Measurements from ENCODE around the gene YPEL5. TPM values are rescaled to one million over a fixed set of nuclear protein-coding genes. Genes with fewer than 3 reads are reported as not detected.
A peak's percentile ranks its signal among the peaks of the same experiment; 100 is the strongest.

YPEL5 gene
- polyA plus RNA-seq, 1 donor from 2014 or later = 194 TPM

DNA sequence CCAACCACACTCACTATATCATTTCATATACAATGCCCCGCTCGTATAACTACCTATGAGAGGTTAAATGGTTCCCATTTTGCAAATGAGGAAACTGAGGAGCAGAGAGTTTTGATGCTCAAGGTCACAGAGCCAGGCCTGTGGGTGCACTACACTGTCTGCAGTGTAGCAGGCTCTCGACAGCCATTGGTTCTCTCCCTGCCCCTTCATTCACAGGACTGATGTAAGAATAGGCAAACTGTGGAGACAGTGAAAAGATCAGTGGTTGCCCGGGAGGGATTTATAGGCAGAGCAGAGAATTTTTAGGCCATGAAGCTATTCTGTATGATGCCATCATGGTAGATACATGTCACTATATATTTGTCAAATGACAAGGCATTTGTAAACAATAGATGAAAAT is 45.5 kb downstream of the YPEL5 start:
- H3K36me3 Mint-ChIP-seq = peaks cover 5% of the 10 kb centered on the region
- no peak overlapping the region for H3K4me3 Mint-ChIP-seq
- peaks cover 11 to 14% (median 11%) of the 10 kb centered on the region in 3 donors for H3K4me1 Mint-ChIP-seq
- peaks cover 0 to 4% (median 0%) of the 10 kb centered on the region in 3 donors for H3K9me3 Mint-ChIP-seq
- no peaks in the 10 kb centered on the region for H3K27me3 Mint-ChIP-seq
- H3K27ac Mint-ChIP-seq = peak overlapping the region in 1 of 3 donors; percentile 6

DNA sequence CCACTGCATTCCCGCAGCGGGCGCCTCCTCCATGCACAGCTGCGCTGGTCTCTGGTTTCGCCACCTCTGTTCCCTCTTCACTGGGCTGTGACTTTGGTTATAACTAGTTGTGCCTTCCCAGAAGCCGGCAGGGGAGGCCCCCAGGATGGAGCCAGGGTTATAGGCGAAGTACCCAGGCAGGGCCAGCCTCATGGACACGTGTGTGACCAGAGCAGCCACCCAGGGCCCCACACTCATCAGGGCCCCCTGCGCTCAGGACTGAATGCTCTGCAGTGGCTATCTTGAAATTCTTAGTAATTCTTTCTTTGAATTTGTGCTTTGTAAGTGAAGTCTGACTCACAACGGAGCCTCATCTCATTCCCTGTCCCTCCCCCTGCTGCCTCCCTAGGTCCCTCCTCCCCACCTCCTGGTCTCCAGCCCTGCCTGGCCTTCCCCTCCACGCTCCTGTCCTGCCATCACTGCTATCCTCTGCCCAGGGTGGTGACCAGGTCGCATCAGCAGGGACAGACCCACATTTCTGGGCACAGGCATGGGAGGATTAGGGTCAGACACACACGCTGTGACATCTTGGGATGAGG is 46.4 kb downstream of the YPEL5 start:
- peaks cover 0 to 4% (median 0%) of the 10 kb centered on the region in 3 donors for H3K9me3 Mint-ChIP-seq

DNA sequence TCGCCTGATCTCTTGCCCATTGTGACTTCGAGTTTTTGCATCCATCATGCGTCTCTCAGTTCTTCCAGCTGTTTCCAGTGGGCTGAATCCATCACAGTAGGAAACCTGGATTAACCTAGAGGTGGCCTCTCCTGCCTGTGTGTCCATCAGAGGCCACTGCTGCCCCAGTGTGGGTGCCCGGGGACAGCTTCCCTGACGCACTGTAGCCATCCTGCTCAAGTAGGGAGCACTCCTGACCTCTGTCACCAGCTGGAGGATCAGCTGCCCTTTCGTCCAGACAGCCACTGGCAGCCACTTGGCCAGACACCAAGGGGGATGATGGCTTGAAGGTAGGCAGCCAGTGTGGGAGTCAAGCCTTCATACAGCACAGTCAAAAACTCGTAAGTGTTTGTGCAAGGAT is 47.6 kb downstream of the YPEL5 start:
- Mint-ChIP-seq H3K4me3 (peak overlapping the region in 1 of 4 donors; percentile 1), H3K9me3 (peaks cover 0 to 1% (median 0%) of the 10 kb centered on the region in 3 donors), H3K4me1 (peaks cover under 1 to 2% (median 2%) of the 10 kb centered on the region in 3 donors), H3K27me3 (no peaks in the 10 kb centered on the region), H3K27ac (no peak overlapping the region), H3K36me3 (no peaks in the 10 kb centered on the region)

More for the DNA sequence above, 46.4 kb downstream of the YPEL5 start:
- H3K27me3 Mint-ChIP-seq = no peaks in the 10 kb centered on the region
- H3K4me3 Mint-ChIP-seq = peak overlapping the region in 1 of 4 donors; percentile 33
- H3K27ac Mint-ChIP-seq = no peak overlapping the region
- peaks cover 7 to 10% (median 7%) of the 10 kb centered on the region in 3 donors for H3K4me1 Mint-ChIP-seq
- H3K36me3 Mint-ChIP-seq = peaks cover 5% of the 10 kb centered on the region

DNA sequence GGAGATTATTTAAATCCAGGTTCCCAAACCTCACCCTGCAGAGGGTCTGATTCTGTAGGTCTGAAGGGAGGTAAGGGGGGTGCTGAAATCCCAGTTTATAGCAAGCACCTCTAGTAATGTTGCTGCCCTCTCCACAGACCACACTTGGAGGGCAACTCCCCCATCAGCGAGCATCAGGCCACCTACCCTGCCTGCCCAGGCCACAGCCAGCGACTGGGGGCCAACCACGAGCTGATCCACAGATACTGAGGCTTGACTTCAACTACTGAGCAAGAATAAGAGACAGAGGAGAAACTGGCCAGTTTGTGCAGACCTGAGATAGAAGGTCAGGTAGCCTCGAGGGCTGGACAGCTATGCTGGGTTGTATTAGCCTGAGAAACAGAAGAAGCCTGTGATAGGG is 48.2 kb downstream of the YPEL5 start:
- H3K4me3 Mint-ChIP-seq = no peak overlapping the region
- no peaks in the 10 kb centered on the region for H3K9me3 Mint-ChIP-seq
- no peaks in the 10 kb centered on the region for H3K27me3 Mint-ChIP-seq
- peaks cover 0 to 2% (median 2%) of the 10 kb centered on the region in 3 donors for H3K4me1 Mint-ChIP-seq
- H3K27ac Mint-ChIP-seq = no peak overlapping the region
- H3K36me3 Mint-ChIP-seq = no peaks in the 10 kb centered on the region

DNA sequence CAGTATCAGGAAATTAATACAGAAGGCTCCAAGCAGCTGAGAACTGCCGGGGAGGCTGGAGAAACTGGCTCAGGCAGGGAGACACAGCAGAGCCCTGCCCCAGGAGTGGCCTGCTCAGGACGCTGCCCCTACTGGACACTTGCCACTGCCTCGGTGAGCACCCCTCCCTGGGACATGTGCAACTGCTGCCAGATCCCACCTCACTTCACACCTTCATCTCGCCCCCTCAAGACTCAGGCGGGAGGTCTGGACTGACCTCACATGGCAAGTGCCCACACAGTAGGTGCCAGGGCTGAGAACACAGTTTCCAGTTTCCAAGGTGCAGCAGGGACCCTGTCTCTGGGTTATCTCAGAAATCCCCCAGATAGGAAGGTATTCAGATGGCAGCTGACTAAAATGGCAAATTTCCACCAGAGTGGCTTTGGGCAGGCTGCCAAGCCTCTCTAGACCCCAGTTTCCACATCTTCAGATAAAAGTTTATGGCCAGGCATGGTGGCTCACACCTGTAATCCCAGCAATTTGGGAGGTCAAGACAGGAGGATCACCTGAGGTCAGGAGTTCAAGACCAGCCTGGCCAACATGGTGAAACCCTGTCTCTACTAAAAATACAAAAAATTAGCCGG is 50.9 kb downstream of the YPEL5 start:
- Mint-ChIP-seq H3K4me3 (no peak overlapping the region), H3K4me1 (peaks cover 0 to 5% (median 2%) of the 10 kb centered on the region in 3 donors), H3K9me3 (no peaks in the 10 kb centered on the region), H3K27ac (no peak overlapping the region), H3K36me3 (no peaks in the 10 kb centered on the region), H3K27me3 (peaks cover under 1% of the 10 kb centered on the region)

DNA sequence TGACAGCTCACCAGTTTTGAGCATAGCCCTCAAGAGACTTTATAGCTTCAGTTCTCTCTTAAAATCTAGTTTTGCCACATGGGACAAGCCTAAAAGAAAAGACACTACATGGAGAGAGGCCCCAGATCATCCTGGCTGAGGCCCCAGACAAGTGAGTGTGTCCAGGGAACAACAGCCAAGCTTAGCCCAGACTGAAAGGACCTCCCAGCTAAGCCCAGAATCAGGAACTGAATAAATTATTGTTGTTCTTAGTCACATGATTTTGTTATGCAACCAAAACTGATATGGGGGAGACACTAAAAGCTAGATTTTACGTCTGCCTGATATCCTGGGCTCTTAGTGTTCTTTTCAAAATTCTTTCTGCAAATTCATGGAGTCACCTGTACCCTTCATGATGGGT is 55.2 kb downstream of the YPEL5 start:
- Mint-ChIP-seq H3K9me3 (no peaks in the 10 kb centered on the region), H3K36me3 (no peaks in the 10 kb centered on the region), H3K27me3 (peaks cover 4% of the 10 kb centered on the region), H3K4me1 (peaks cover 0 to 3% (median 0%) of the 10 kb centered on the region in 3 donors), H3K27ac (no peak overlapping the region), H3K4me3 (no peak overlapping the region)

DNA sequence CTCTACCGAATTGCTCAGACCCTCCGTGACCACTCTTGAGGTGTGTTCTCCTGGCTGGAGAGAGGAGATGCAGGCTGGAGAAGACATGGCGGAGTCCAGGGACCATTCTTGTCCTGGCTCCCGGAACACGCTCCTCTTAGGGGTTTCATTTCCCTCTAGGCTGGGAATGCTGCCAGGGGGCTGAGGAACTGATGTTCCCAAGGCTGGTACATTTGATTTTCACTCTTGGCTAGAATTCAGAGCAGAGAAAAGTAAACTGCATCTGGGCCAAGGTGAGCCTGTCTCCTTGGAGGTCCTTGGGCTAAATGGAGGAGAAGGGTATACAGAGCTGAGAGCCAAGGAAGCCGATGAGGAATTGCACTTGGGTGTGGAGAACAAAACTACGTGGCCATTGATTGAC is 56.3 kb downstream of the YPEL5 start:
- Mint-ChIP-seq H3K27ac (peak overlapping the region in 1 of 3 donors; percentile 5), H3K4me1 (peaks cover 0 to 3% (median 0%) of the 10 kb centered on the region in 3 donors), H3K27me3 (peaks cover 4% of the 10 kb centered on the region), H3K9me3 (no peaks in the 10 kb centered on the region), H3K4me3 (no peak overlapping the region), H3K36me3 (no peaks in the 10 kb centered on the region)

DNA sequence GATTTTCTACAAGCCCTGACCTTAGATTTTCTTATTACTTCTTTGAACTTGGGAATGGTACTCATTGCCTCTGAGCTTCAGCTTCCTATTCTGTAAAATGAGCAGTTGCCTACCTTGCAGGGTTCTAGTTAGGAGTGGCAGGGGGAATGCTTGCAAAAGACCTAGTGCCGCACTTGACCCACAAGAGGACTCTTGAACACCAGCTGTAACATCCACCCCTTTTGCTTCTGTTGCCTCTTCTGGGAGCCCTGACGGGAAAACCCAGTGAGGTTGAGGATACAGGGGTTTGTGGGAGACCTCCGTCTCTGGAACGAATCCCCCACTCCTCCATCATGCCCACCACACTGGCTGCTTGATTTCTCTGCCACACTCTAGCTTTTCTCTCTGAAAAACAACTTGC is 57.5 kb downstream of the YPEL5 start:
- H3K36me3 Mint-ChIP-seq = no peaks in the 10 kb centered on the region
- no peaks in the 10 kb centered on the region for H3K9me3 Mint-ChIP-seq
- H3K27ac Mint-ChIP-seq = no peak overlapping the region
- no peak overlapping the region for H3K4me3 Mint-ChIP-seq
- H3K27me3 Mint-ChIP-seq = peaks cover 4% of the 10 kb centered on the region
- peaks cover 6 to 12% (median 9%) of the 10 kb centered on the region in 3 donors for H3K4me1 Mint-ChIP-seq

DNA sequence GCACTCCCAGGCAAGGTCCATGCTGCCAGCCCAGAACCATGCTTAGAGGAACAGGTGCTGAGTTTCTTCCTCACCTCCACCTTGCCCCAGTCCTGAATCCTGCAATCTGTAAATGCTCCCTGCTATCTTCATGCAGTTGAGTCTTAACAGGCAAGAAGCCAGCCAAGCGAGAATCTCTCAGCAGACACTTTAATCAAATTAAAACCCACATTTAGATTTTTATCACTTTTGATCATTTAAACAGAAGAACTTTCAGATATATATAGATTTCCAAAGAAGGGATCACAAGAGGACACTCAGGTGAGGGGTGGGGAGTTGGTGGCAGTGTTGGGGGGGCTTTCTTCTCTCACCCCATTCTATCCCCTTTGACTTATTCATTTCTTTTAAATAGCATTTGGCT is 58.6 kb downstream of the YPEL5 start:
- no peaks in the 10 kb centered on the region for H3K36me3 Mint-ChIP-seq
- H3K27ac Mint-ChIP-seq = no peak overlapping the region
- H3K9me3 Mint-ChIP-seq = no peaks in the 10 kb centered on the region
- H3K4me3 Mint-ChIP-seq = no peak overlapping the region
- peaks cover 6 to 14% (median 12%) of the 10 kb centered on the region in 3 donors for H3K4me1 Mint-ChIP-seq
- peaks cover 4% of the 10 kb centered on the region for H3K27me3 Mint-ChIP-seq

DNA sequence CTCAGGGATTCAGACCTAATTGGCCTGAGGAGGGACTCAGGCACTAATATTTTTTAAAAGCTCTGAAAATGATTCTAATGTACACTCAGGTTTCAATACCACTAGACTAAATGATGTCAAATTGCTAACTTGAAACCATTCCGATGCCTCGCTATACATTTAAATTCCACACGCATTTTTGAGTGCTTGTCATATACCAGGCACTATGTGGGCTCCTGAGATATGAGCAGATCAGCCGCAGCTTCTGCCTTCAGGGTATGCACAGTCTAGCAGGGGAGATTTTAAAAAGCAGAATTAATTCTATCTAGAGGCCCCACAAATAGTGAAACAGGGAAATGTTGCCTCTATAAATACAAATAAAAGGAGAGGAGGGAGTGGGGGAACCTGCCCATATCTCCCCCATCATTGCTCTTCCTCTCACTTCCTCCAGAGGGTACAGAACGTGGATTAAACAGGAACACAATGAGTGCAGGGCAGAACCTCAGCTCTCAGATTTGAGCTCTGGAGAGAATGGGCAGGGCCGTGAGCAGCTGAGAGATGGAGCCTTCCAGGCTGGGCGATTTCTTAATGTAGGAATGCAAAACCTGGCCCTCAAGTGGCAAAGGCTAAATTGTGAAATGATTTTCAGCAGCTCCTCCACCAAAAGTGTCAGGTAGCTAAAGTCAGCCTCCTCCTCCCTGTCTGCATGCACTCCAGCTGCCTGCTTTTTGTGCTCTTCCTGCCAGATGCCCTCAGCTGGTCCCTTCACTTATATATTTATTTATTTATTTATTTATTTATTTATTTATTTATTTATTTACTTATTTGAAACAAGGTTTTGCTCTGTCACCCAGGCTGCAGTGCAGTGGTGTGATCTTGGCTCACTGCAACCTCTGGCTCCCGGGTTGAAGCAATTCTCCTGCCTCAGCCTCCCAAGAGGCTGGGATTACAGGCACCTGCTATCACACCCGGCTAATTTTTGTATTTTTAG is 59.9 kb downstream of the YPEL5 start:
- H3K4me3 Mint-ChIP-seq = no peak overlapping the region
- H3K4me1 Mint-ChIP-seq = peaks cover 6 to 16% (median 11%) of the 10 kb centered on the region in 3 donors
- H3K36me3 Mint-ChIP-seq = no peaks in the 10 kb centered on the region
- H3K27me3 Mint-ChIP-seq = peaks cover 4% of the 10 kb centered on the region
- no peaks in the 10 kb centered on the region for H3K9me3 Mint-ChIP-seq
- H3K27ac Mint-ChIP-seq = no peak overlapping the region

DNA sequence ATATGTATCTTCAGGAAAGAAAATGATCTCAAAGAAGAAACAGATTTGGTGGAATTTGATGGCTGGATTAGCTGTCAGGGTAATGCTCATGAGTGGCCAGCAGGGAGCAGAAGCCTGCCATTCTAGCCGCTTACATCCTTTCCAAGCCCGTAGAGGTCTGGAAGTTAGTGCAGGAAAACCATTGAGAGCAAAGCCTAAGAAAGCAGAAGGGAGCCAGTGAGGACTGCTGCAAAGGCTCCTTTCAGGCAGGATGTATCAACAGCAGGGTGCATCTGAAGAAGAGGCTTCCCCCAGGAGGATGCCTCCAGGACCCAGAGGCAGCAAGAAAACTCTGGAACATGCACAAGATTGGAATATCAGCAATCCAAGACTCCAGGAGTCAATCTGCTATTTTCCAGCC is 61.6 kb downstream of the YPEL5 start:
- H3K36me3 Mint-ChIP-seq = no peaks in the 10 kb centered on the region
- H3K4me1 Mint-ChIP-seq = peaks cover 6 to 16% (median 9%) of the 10 kb centered on the region in 3 donors
- no peak overlapping the region for H3K4me3 Mint-ChIP-seq
- peak overlapping the region in 1 of 3 donors; percentile 67 for H3K27ac Mint-ChIP-seq
- no peaks in the 10 kb centered on the region for H3K9me3 Mint-ChIP-seq
- peaks cover 3% of the 10 kb centered on the region for H3K27me3 Mint-ChIP-seq

DNA sequence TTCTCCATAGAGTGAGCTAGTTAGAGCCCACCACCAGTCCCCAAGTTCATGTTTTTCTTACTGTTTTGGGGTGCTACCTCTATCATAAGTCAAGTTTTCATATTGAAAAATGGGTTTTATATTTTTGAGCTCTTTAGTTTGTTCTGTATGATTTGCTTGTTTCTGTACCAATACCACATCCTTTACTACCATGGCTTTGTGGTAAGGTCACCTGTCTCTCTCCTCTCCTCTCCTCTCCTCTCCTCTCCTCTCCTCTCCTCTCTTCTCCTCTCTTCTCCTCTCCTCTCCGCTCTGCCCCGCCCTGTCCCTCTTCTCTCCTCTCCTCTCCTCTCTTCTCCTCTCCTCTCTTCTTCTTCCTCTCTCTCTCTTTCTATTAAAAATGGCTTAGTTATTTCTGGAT is 62.4 kb downstream of the YPEL5 start:
- no peaks in the 10 kb centered on the region for H3K36me3 Mint-ChIP-seq
- H3K4me1 Mint-ChIP-seq = peaks cover 6 to 20% (median 9%) of the 10 kb centered on the region in 3 donors
- no peak overlapping the region for H3K27ac Mint-ChIP-seq
- peak overlapping the region in 1 of 4 donors; percentile 84 for H3K4me3 Mint-ChIP-seq
- H3K27me3 Mint-ChIP-seq = peaks cover 3% of the 10 kb centered on the region
- no peaks in the 10 kb centered on the region for H3K9me3 Mint-ChIP-seq

Data from IgD-negative memory B cell (primary cell).